Small intestine (tissue), 7 donors: ENCODE results near the gene GALM. TPM values are rescaled to one million over a fixed set of nuclear protein-coding genes. Genes with fewer than 3 reads are reported as not detected.

ENCODE experiments used
- DNase-seq, 2 donors: peaks; one replicate each; pipeline versions ENCODE4 v3.0.0 to v3.0.0-alpha.2; 2013
- FAIRE-seq: peaks from 2 replicates; lab custom pipeline; 2012; peaks lifted over from hg19 to GRCh38; lab: Jason Lieb, UNC
- H3K27ac ChIP-seq, 3 donors: one replicate each; pipeline ENCODE4 v1.5.1; 2013; ENCODE audit warnings: low read length in 2 of 3, mild to moderate bottlenecking in 2 of 3, control low read depth in 1 of 3, inconsistent platforms in 1 of 3, low read depth in 1 of 3, moderate library complexity in 1 of 3
- H3K27me3 ChIP-seq, 3 donors: one replicate each; pipeline ENCODE4 v1.6.1; 2013; ENCODE audit warnings: low read length in 3 of 3, inconsistent platforms in 1 of 3; ENCODE audit not compliant: control insufficient read depth in 3 of 3, insufficient read depth in 3 of 3
- H3K36me3 ChIP-seq, 3 donors: one replicate each; pipeline ENCODE4 v1.6.1; 2013; ENCODE audit warnings: low read length in 3 of 3, inconsistent platforms in 1 of 3, low read depth in 1 of 3, mild to moderate bottlenecking in 1 of 3, moderate library complexity in 1 of 3; ENCODE audit not compliant: control insufficient read depth in 3 of 3, insufficient read depth in 2 of 3
- H3K4me1 ChIP-seq, 3 donors: one replicate each; pipeline ENCODE4 v1.6.1; 2013; ENCODE audit warnings: low read length in 2 of 3, inconsistent platforms in 1 of 3, low read depth in 1 of 3, mild to moderate bottlenecking in 1 of 3, moderate library complexity in 1 of 3; ENCODE audit not compliant: control insufficient read depth in 3 of 3, insufficient read depth in 2 of 3
- H3K4me3 ChIP-seq, 3 donors: one replicate each; pipeline ENCODE4 v1.5.1; 2013; ENCODE audit warnings: low read length in 3 of 3, control low read depth in 1 of 3, inconsistent platforms in 1 of 3, low read depth in 1 of 3, mild to moderate bottlenecking in 1 of 3, moderate library complexity in 1 of 3
- H3K9me3 ChIP-seq, 2 donors: one replicate each; pipeline ENCODE4 v1.6.1; 2013; ENCODE audit warnings: low read depth in 1 of 2, low read length in 1 of 2; ENCODE audit not compliant: control insufficient read depth in 2 of 2, insufficient read depth in 1 of 2
- WGBS, 3 donors: extraction: QIAGEN DNeasy Blood & Tissue Kit; methylation state at CpG; one replicate each; pipeline ENCODE4 v1.1.7; 2013; 5-methylcytosine and 5-hydroxymethylcytosine counted together
- polyA plus RNA-seq, 4 donors: library from polyadenylated mRNA; stranded (reverse) in 3 of 4; unstranded in 1 of 4; fragments of 200-250 nt in 3 of 4; fragments of 120-200 nt in 1 of 4; gene quantifications; one replicate each; pipeline versions ENCODE4 v1.2.1 to v1.2.3, GENCODE V29; 2013
- donor health status: healthy with polysubstance abuse.
- donor health status: control.
- donor health status: control.
- donor health status: Bipolar disorder and iron deficiency.
- donor health status: healthy.

GALM gene
- polyA plus RNA-seq, 4 donors, result 48.6 to 148 (median 82.9) TPM

- H3K27ac ChIP-seq, result peak overlapping the region in 2 of 3 donors; percentile 9 to 17
- no peak for FAIRE-seq
Measured at GRCh38 chr2:38692636-38693318, 26.9 kb downstream of the GALM start.

GRCh38 chr2:38697116-38697840 is 31.4 kb downstream of the GALM start:
- FAIRE-seq (peak; percentile 30), DNase-seq (no peak)
- Histone ChIP-seq H3K4me3 (no peak overlapping the region), H3K36me3 (peaks cover 4 to 33% (median 5%) of the 10 kb centered on the region in 3 donors), H3K9me3 (peaks cover 0 to 3% of the 10 kb centered on the region in 2 donors), H3K27me3 (no peaks in the 10 kb centered on the region), H3K27ac (peak overlapping the region in 1 of 3 donors; percentile 49), H3K4me1 (peaks cover 0 to 4% (median 0%) of the 10 kb centered on the region in 3 donors)
- 36 to 64% (median 42%) methylated on average over 8 of the region's 8 CpGs for WGBS, 3 donors

More at GRCh38 chr2:38692636-38693318, 26.9 kb downstream of the GALM start:
- Histone ChIP-seq H3K4me3 (no peak overlapping the region), H3K9me3 (no peaks in the 10 kb centered on the region), H3K36me3 (peaks cover 4 to 41% (median 8%) of the 10 kb centered on the region in 3 donors), H3K4me1 (peaks cover 3 to 4% (median 3%) of the 10 kb centered on the region in 3 donors), H3K27me3 (no peaks in the 10 kb centered on the region)
- 32 to 74% (median 48%) methylated on average over 8 of the region's 8 CpGs for WGBS, 3 donors
- peak; percentile 44 to 74 for DNase-seq

GRCh38 chr2:38698467-38699003 is 32.6 kb downstream of the GALM start:
- H3K4me1 ChIP-seq, result peaks cover 0 to 2% (median 0%) of the 10 kb centered on the region in 3 donors
- H3K27ac ChIP-seq, result peak overlapping the region in 1 of 3 donors; percentile 31
- H3K4me3 ChIP-seq, result no peak overlapping the region
- 83 to 91% (median 91%) methylated on average over 5 of the region's 5 CpGs for WGBS, 3 donors
- H3K27me3 ChIP-seq, result no peaks in the 10 kb centered on the region
- DNase-seq, result no peak
- peaks cover 4 to 23% (median 5%) of the 10 kb centered on the region in 3 donors for H3K36me3 ChIP-seq
- no peak for FAIRE-seq
- H3K9me3 ChIP-seq, result peaks cover 0 to 3% of the 10 kb centered on the region in 2 donors

DNA sequence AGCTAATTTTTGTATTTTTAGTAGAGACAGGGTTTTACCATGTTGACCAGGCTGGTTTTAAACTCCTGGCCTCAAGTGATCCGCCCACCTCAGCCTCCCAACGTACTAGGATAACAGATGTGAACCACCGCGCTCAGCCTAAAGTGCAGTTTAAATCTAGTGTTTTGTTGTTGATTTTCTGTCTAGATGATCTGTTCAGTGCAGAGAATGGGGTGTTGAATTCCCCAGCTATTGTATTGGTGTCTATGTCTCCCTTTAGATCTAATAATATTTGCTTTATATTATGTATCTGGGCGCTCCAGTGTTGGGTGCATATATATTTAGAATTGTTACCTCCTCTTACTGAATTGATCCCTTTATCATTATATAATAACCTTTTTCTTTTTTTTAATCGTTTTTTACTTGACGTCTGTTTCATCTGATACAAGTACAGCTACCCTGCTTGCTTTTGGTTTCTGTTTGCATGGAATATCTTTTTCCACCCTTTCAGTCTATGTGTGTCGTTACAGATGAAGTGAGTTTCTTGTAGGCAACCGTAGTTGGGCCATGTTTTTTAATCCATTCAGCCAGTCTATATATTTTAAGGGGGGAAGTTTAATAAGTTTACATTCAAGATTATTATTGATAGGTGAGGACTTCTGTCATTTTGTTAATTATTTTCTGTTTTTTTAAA is 34.3 kb downstream of the GALM start:
- no peak overlapping the region for H3K27ac ChIP-seq

DNA sequence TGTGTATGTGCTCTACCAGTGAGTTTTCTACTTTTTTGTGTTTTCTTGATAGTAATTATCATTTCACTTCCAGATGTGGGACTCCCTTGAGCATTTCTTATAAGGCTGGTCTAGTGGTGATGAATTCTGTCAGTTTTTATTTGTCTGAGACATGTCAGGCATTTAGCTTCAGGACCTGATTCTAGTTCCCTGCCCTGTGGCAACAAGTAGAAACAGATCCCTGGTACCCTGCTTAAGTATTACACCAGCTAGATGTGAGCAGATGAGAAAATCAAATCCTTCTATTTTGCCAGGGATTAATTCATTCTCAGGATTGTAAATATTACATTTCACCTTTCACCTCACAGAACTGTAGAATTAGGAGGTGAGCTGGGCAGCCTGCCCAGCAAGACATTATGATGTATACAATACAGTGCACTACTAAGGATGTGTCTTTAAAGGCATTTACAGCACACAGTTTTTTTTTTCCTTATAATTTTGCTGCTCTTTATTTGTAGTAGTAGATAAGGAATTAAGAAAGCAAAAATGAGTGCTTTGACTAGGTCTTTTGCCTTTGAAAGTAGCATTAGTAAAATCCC is 35.1 kb downstream of the GALM start:
- peaks cover 0 to 5% (median 2%) of the 10 kb centered on the region in 3 donors for H3K4me1 ChIP-seq
- H3K27me3 ChIP-seq, result no peaks in the 10 kb centered on the region
- FAIRE-seq (no peak), DNase-seq (no peak)
- peak overlapping the region in 2 of 3 donors; percentile 9 to 31 for H3K27ac ChIP-seq
- H3K9me3 ChIP-seq, result peaks cover 0 to 3% of the 10 kb centered on the region in 2 donors
- peaks cover 0 to 30% (median 0%) of the 10 kb centered on the region in 3 donors for H3K36me3 ChIP-seq
- H3K4me3 ChIP-seq, result no peak overlapping the region

More for the DNA sequence above, 34.3 kb downstream of the GALM start:
- peaks cover 0 to 3% of the 10 kb centered on the region in 2 donors for H3K9me3 ChIP-seq
- DNase-seq (peak in 1 of 2 donors; percentile 40), FAIRE-seq (no peak)
- WGBS, 3 donors, result 50 to 72% (median 50%) methylated on average over 9 of the region's 9 CpGs
- no peak overlapping the region for H3K4me3 ChIP-seq
- H3K4me1 ChIP-seq, result peaks cover 0 to 5% (median 2%) of the 10 kb centered on the region in 3 donors
- no peaks in the 10 kb centered on the region for H3K27me3 ChIP-seq
- H3K36me3 ChIP-seq, result peaks cover 0 to 27% (median 0%) of the 10 kb centered on the region in 3 donors

DNA sequence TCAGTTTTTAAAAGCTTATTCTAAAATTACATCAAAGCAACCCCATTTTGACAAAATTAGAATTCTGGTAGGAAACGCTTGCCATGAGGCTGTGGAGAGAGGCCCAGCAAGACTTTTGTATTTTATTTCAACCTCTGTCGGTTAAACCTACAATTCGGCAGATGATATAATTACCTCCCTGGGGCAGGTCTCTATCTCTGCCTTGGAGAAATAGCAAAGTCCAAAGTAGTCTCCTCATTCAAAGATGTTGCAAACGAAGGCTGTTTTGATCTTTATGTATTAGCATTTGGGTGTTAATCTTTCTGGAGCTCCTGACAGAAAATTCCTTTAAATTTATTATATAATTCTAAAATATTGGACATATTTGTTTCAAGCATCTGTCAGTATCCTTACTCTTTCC is 35.6 kb downstream of the GALM start:
- Histone ChIP-seq H3K27ac (peak overlapping the region in 1 of 3 donors; percentile 9), H3K36me3 (peaks cover 0 to 31% (median 0%) of the 10 kb centered on the region in 3 donors), H3K27me3 (no peaks in the 10 kb centered on the region), H3K4me3 (no peak overlapping the region), H3K9me3 (peaks cover 0 to 3% of the 10 kb centered on the region in 2 donors), H3K4me1 (peaks cover 0 to 5% (median 2%) of the 10 kb centered on the region in 3 donors)
- FAIRE-seq (no peak), DNase-seq (peak; percentile 39 to 41)
- WGBS, 3 donors, result 34 to 68% (median 45%) methylated on average over 4 of the region's 4 CpGs

GRCh38 chr2:38702413-38702812 is 36.5 kb downstream of the GALM start:
- peaks cover 0 to 5% (median 2%) of the 10 kb centered on the region in 3 donors for H3K4me1 ChIP-seq
- 61 to 79% (median 67%) methylated on average over 1 of the region's 1 CpG for WGBS, 3 donors
- H3K27ac ChIP-seq, result no peak overlapping the region
- FAIRE-seq, result no peak
- no peak overlapping the region for H3K4me3 ChIP-seq
- peaks cover 0 to 33% (median 4%) of the 10 kb centered on the region in 3 donors for H3K36me3 ChIP-seq
- no peaks in the 10 kb centered on the region for H3K27me3 ChIP-seq
- H3K9me3 ChIP-seq, result peaks cover 0 to 3% of the 10 kb centered on the region in 2 donors
- DNase-seq, result no peak
